Loucy (cell line): Measurements from ENCODE around the gene TIMMDC1.

Experiments
- H2AFZ ChIP-seq: fragments of 200-600 bp; sonication (generic); 2 replicates; pipeline ENCODE4 v1.6.0; 2016; ENCODE audit warnings: antibody characterized with exemption, mild to moderate bottlenecking, low read length, moderate library complexity
- H3F3A ChIP-seq: fragments of 200-600 bp; 2 replicates; pipeline ENCODE4 v1.6.0; 2016; ENCODE audit warnings: antibody characterized with exemption, low read depth, mild to moderate bottlenecking
- H3K27me3 ChIP-seq: fragments of 200-600 bp; sonication (generic); 2 replicates; pipeline ENCODE4 v1.6.1; 2014; ENCODE audit warnings: low read length, mild to moderate bottlenecking; ENCODE audit not compliant: insufficient read depth, poor library complexity, severe bottlenecking
- H3K36me3 ChIP-seq: fragments of 200-600 bp; sonication (generic); 2 replicates; pipeline ENCODE4 v1.6.1; 2016; ENCODE audit warnings: low read length; ENCODE audit not compliant: insufficient read depth
- H3K4me1 ChIP-seq: fragments of 200-600 bp; sonication (generic); 2 replicates; pipeline ENCODE4 v1.5.1; 2014; ENCODE audit warnings: low read length, mild to moderate bottlenecking; ENCODE audit not compliant: insufficient read depth, poor library complexity, severe bottlenecking
- H3K4me2 ChIP-seq: fragments of 200-600 bp; sonication (generic); 2 replicates; pipeline ENCODE4 v1.6.0; 2014; ENCODE audit warnings: antibody characterized with exemption, low read length, low read depth, mild to moderate bottlenecking; ENCODE audit not compliant: poor library complexity, severe bottlenecking
- H3K4me3 ChIP-seq: fragments of 200-600 bp; sonication (generic); 2 replicates; pipeline ENCODE4 v1.5.1; 2014; ENCODE audit warnings: low read length, mild to moderate bottlenecking, mixed read lengths; ENCODE audit not compliant: poor library complexity, severe bottlenecking
- H3K79me2 ChIP-seq: fragments of 200-600 bp; sonication (generic); 2 replicates; pipeline ENCODE4 v1.6.1; 2014; ENCODE audit warnings: low read length; ENCODE audit not compliant: insufficient read depth
- H3K9ac ChIP-seq: fragments of 200-600 bp; sonication (generic); 2 replicates; pipeline ENCODE4 v1.6.0; 2014; ENCODE audit warnings: mild to moderate bottlenecking, low read depth, low read length, moderate library complexity; ENCODE audit not compliant: poor library complexity, severe bottlenecking
- H3K9me2 ChIP-seq: fragments of 200-600 bp; sonication (generic); replicated peaks from 2 replicates; pipeline ENCODE4 v1.6.1; 2016; ENCODE audit warnings: low read depth, low read length, mixed read lengths
- H3K9me3 ChIP-seq: fragments of 200-600 bp; sonication (generic); 2 replicates; pipeline ENCODE4 v1.6.1; 2014; ENCODE audit warnings: mild to moderate bottlenecking, antibody characterized with exemption, low read length, low read depth; ENCODE audit not compliant: insufficient read depth
- H4K20me1 ChIP-seq: fragments of 200-600 bp; sonication (generic); 2 replicates; pipeline ENCODE4 v1.6.0; 2014; ENCODE audit warnings: antibody characterized with exemption, low read length, mild to moderate bottlenecking; ENCODE audit not compliant: insufficient read depth, poor library complexity, severe bottlenecking
- CTCF ChIP-seq: fragments of 200-600 bp; sonication (generic); conservative IDR thresholded peaks from 2 replicates; pipeline ENCODE4 v1.5.1; 2014; ENCODE audit warnings: mild to moderate bottlenecking, antibody characterized with exemption, low read length
- EZH2phosphoT487 ChIP-seq: fragments of 200-600 bp; IDR thresholded peaks from 2 replicates; pipeline ENCODE4 v1.6.1; 2018; ENCODE audit warnings: antibody characterized with exemption, mild to moderate bottlenecking, moderate library complexity, borderline replicate concordance

Gene TIMMDC1

GRCh38 chr3:119570229-119570628 is 71.9 kb downstream of the TIMMDC1 start:
- H3K79me2 ChIP-seq = no peaks in the 10 kb centered on the region
- no peaks in the 10 kb centered on the region for H3K27me3 ChIP-seq
- H4K20me1 ChIP-seq = no peaks in the 10 kb centered on the region
- TF ChIP-seq CTCF (no peak), EZH2phosphoT487 (no peak)
- no peaks in the 10 kb centered on the region for H3F3A ChIP-seq
- no peak overlapping the region for H2AFZ ChIP-seq
- no peak overlapping the region for H3K4me3 ChIP-seq
- no peak overlapping the region for H3K4me2 ChIP-seq
- no peak overlapping the region for H3K9ac ChIP-seq
- no peaks in the 10 kb centered on the region for H3K9me3 ChIP-seq
- H3K36me3 ChIP-seq = no peaks in the 10 kb centered on the region
- no peaks in the 10 kb centered on the region for H3K4me1 ChIP-seq
- H3K9me2 ChIP-seq = no peaks in the 10 kb centered on the region

GRCh38 chr3:119571230-119571629 is 72.9 kb downstream of the TIMMDC1 start:
- no peak overlapping the region for H3K4me3 ChIP-seq
- no peaks in the 10 kb centered on the region for H4K20me1 ChIP-seq
- no peaks in the 10 kb centered on the region for H3K36me3 ChIP-seq
- H3K4me1 ChIP-seq = no peaks in the 10 kb centered on the region
- no peaks in the 10 kb centered on the region for H3K27me3 ChIP-seq
- no peak overlapping the region for H3K4me2 ChIP-seq
- H3K9me2 ChIP-seq = no peaks in the 10 kb centered on the region
- H3K79me2 ChIP-seq = no peaks in the 10 kb centered on the region
- H3K9me3 ChIP-seq = no peaks in the 10 kb centered on the region
- no peaks in the 10 kb centered on the region for H3F3A ChIP-seq
- H2AFZ ChIP-seq = no peak overlapping the region
- no peak for TF ChIP-seq EZH2phosphoT487
- H3K9ac ChIP-seq = no peak overlapping the region

- Histone ChIP-seq H3K79me2 (no peaks in the 10 kb centered on the region), H2AFZ (no peak overlapping the region), H4K20me1 (no peaks in the 10 kb centered on the region), H3K4me3 (no peak overlapping the region), H3K27me3 (no peaks in the 10 kb centered on the region), H3K4me1 (no peaks in the 10 kb centered on the region), H3K9ac (no peak overlapping the region), H3K36me3 (no peaks in the 10 kb centered on the region), H3K9me3 (no peaks in the 10 kb centered on the region), H3K9me2 (no peaks in the 10 kb centered on the region), H3K4me2 (no peak overlapping the region), H3F3A (no peaks in the 10 kb centered on the region)
- TF ChIP-seq EZH2phosphoT487 (no peak), CTCF (no peak)
Measured at GRCh38 chr3:119571688-119572087, 73.3 kb downstream of the TIMMDC1 start.
